Stimulated activated CD4-positive, alpha-beta T cell treated with anti-CD3 and anti-CD28 coated beads, Interleukin-1b, Interleukin-23, amount 100 ng/mL, for 24 hours (primary cell): Measurements from ENCODE around the gene PABPN1L.
"Not testable (repeated sequence)": the region's sequence is repeated elsewhere in the genome, so short reads cannot be mapped to it uniquely, and the experiment has no call there.

ENCODE experiments used
- DNase-seq, 4 experiments: peaks; one replicate each; pipeline ENCODE4 v3.0.0-alpha.2; 2020; ENCODE audit warnings: low read depth in 4 of 4, low spot score in 1 of 4

PABPN1L gene

GRCh38 chr16:88901718-88902337 lies 35.4 kb upstream of the PABPN1L start:
- no peak for DNase-seq

- no peak for DNase-seq
These were observed 34.2 kb upstream of the PABPN1L start for GRCh38 chr16:88900662-88901052.

- no peak for DNase-seq
These were observed 33.6 kb upstream of the PABPN1L start for GRCh38 chr16:88899901-88900661.

- no peak for DNase-seq
These were observed 31.4 kb upstream of the PABPN1L start for GRCh38 chr16:88897696-88898425.

- DNase-seq, result no peak
These were observed 30.0 kb upstream of the PABPN1L start for GRCh38 chr16:88896238-88897070.

- no peak for DNase-seq
These were observed 28.9 kb upstream of the PABPN1L start for GRCh38 chr16:88895335-88895734.

GRCh38 chr16:88894681-88895300 lies 28.3 kb upstream of the PABPN1L start:
- DNase-seq, result no peak

GRCh38 chr16:88894266-88894665 lies 27.8 kb upstream of the PABPN1L start:
- not testable (repeated sequence) for DNase-seq

- no peak for DNase-seq
These were observed 26.9 kb upstream of the PABPN1L start for GRCh38 chr16:88893127-88893968.

- no peak for DNase-seq
These were observed 25.6 kb upstream of the PABPN1L start for GRCh38 chr16:88892065-88892464.

- DNase-seq, result no peak
These were observed 24.6 kb upstream of the PABPN1L start for GRCh38 chr16:88891083-88891482.

GRCh38 chr16:88889702-88890352 lies 23.4 kb upstream of the PABPN1L start:
- DNase-seq, result not testable (repeated sequence)

GRCh38 chr16:88888461-88889387 lies 22.3 kb upstream of the PABPN1L start:
- DNase-seq, result no peak

GRCh38 chr16:88888057-88888456 lies 21.6 kb upstream of the PABPN1L start:
- DNase-seq, result no peak

- no peak for DNase-seq
These were observed 20.5 kb upstream of the PABPN1L start for GRCh38 chr16:88886845-88887521.

GRCh38 chr16:88886420-88886844 lies 20.0 kb upstream of the PABPN1L start:
- DNase-seq, result no peak

GRCh38 chr16:88885693-88886280 lies 19.3 kb upstream of the PABPN1L start:
- DNase-seq, result no peak
